HG02642 (cell line): ENCODE results near the gene FCHSD2.
"Not testable (repeated sequence)": the region's sequence is repeated elsewhere in the genome, so short reads cannot be mapped to it uniquely, and the experiment has no call there.

Source experiments
- ATAC-seq: cut with Tn5 transposase; IDR thresholded peaks from one replicate; pipeline ENCODE4 v1.9.1; 2021; ENCODE audit warnings: mild to moderate bottlenecking; ENCODE audit not compliant: unreplicated experiment, poor library complexity

FCHSD2 gene

GRCh38 chr11:72814286-72815109 is 327.6 kb downstream of the FCHSD2 start, which contains the start of gene ATG16L2:
Gene ATG16L2 (plus strand): TSS chr11:72814411. CDS start chr11:72814446, 35 bp downstream.
- peak; percentile 66 for ATAC-seq

GRCh38 chr11:72813740-72814285 is 328.3 kb downstream of the FCHSD2 start:
- ATAC-seq, result peak; percentile 59

GRCh38 chr11:72812967-72813739 is 329.0 kb downstream of the FCHSD2 start:
- peak; percentile 23 for ATAC-seq

- ATAC-seq, result no peak
These were observed 329.5 kb downstream of the FCHSD2 start for GRCh38 chr11:72812604-72812966.

GRCh38 chr11:72811686-72812085 is 330.4 kb downstream of the FCHSD2 start:
- not testable (repeated sequence) for ATAC-seq

GRCh38 chr11:72808331-72808798 is 333.8 kb downstream of the FCHSD2 start:
- ATAC-seq, result no peak

GRCh38 chr11:72807792-72808191 is 334.3 kb downstream of the FCHSD2 start:
- no peak for ATAC-seq

- ATAC-seq, result no peak
These were observed 335.0 kb downstream of the FCHSD2 start for GRCh38 chr11:72807021-72807693.

GRCh38 chr11:72806378-72806777 is 335.7 kb downstream of the FCHSD2 start:
- ATAC-seq, result not testable (repeated sequence)

GRCh38 chr11:72805216-72805615 is 336.9 kb downstream of the FCHSD2 start:
- no peak for ATAC-seq

GRCh38 chr11:72802822-72803221 is 339.3 kb downstream of the FCHSD2 start:
- ATAC-seq, result no peak

GRCh38 chr11:72799441-72799840 is 342.7 kb downstream of the FCHSD2 start:
- no peak for ATAC-seq

- no peak for ATAC-seq
These were observed 343.8 kb downstream of the FCHSD2 start for GRCh38 chr11:72798361-72798760.

- peak; percentile 92 for ATAC-seq
These were observed 348.4 kb downstream of the FCHSD2 start, which contains the start of gene STARD10 for GRCh38 chr11:72793425-72794367. Gene STARD10 (minus strand): TSS chr11:72794047. CDS start chr11:72781181, 12,866 bp downstream.

GRCh38 chr11:72793076-72793424 is 349.1 kb downstream of the FCHSD2 start:
- no peak for ATAC-seq

GRCh38 chr11:72792437-72793021 is 349.6 kb downstream of the FCHSD2 start:
- no peak for ATAC-seq

- ATAC-seq, result not testable (repeated sequence)
These were observed 350.9 kb downstream of the FCHSD2 start for GRCh38 chr11:72791228-72791627.

- no peak for ATAC-seq
These were observed 352.5 kb downstream of the FCHSD2 start for GRCh38 chr11:72789493-72790131.
